ENCODE data around the gene RGS1.

RGS1 gene

DNA sequence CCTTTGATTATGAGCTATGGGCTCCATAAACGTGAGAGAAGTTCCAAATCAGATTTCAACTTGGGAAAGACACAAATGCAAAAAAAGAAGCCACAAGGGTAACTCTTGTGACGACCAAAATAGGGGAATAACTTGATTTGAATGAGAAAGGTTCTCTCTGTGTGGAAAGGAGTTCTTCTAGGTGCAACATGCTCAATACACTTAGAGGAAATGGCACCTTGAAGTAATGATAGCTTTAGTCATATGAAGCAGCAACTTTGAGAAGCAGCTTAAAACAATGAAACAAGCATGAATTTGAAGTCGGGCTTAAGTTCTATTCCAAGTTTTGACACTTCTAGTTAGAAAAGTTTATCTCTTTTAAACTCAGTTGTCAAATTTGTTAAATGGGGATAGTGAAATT is 21.8 kb upstream of the RGS1 start:
- TF ChIP-seq Cebpa-rat (IDR thresholded peaks at IDR 0.05): no peak
- Histone ChIP-seq H3K27me3 (no peaks in the 10 kb centered on the region), H3K9ac (no peak overlapping the region), H3K27ac (no peak overlapping the region), H4K20me1 (no peaks in the 10 kb centered on the region), H3K4me3 (no peak overlapping the region), H3K36me3 (no peaks in the 10 kb centered on the region), H3K4me1 (0 out of 2 replicates have a peak, but pooled peaks cover under 1% of the 10 kb centered on the region), H3K9me3 (no peaks in the 10 kb centered on the region), H3K4me2 (no peak overlapping the region)

DNA sequence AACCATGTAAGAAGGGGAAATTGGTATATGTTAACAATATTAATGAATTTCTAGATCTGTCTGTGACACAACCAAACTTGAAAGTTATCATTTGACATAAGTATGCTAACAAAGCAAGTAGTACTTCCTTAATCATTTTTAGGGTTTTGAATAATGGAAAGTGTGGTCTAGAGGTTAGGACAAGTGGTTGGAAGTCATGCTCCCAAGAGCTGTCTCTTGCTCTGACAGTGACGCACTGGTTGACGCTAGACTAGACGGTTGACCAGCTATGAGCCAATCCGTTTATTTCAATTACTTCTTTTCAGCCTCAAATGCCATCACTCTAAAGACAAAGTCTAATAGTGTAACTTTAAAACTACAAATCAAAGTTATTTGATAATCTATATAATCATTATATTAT is 20.7 kb upstream of the RGS1 start:
- Histone ChIP-seq H3K27me3 (no peaks in the 10 kb centered on the region), H3K27ac (no peak overlapping the region), H3K36me3 (no peaks in the 10 kb centered on the region), H3K4me1 (peaks cover 7% of the 10 kb centered on the region; the same call in 1 of the 2 replicates), H3K9ac (no peak overlapping the region), H3K4me3 (no peak overlapping the region), H3K4me2 (no peak overlapping the region), H4K20me1 (no peaks in the 10 kb centered on the region), H3K9me3 (no peaks in the 10 kb centered on the region)
- no peak for TF ChIP-seq Cebpa-rat (IDR thresholded peaks at IDR 0.05)

DNA sequence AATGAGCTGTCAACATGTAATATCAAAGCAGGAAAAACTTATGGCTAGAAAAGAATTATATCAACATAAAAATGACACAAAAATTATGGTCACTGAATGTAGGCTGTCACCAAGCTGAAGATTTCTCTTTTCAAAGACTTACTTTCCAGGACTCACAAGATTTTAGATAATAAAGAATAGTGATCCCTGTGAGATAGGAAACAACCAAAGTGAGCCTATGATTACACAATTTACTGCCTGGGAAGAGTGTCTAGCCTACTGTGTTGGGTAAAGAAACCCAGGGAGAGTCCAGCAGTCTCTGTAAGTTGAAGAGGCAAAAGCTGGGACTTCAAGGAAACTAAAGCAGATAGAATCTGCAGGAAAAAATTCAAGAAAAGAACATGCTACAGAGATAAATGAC is 20.2 kb upstream of the RGS1 start:
- Histone ChIP-seq H3K27ac (no peak overlapping the region), H3K4me2 (no peak overlapping the region), H4K20me1 (no peaks in the 10 kb centered on the region), H3K9me3 (no peaks in the 10 kb centered on the region), H3K4me1 (peaks cover 7% of the 10 kb centered on the region; the same call in 1 of the 2 replicates), H3K27me3 (no peaks in the 10 kb centered on the region), H3K36me3 (no peaks in the 10 kb centered on the region), H3K4me3 (no peak overlapping the region), H3K9ac (no peak overlapping the region)
- no peak for TF ChIP-seq Cebpa-rat (IDR thresholded peaks at IDR 0.05)

DNA sequence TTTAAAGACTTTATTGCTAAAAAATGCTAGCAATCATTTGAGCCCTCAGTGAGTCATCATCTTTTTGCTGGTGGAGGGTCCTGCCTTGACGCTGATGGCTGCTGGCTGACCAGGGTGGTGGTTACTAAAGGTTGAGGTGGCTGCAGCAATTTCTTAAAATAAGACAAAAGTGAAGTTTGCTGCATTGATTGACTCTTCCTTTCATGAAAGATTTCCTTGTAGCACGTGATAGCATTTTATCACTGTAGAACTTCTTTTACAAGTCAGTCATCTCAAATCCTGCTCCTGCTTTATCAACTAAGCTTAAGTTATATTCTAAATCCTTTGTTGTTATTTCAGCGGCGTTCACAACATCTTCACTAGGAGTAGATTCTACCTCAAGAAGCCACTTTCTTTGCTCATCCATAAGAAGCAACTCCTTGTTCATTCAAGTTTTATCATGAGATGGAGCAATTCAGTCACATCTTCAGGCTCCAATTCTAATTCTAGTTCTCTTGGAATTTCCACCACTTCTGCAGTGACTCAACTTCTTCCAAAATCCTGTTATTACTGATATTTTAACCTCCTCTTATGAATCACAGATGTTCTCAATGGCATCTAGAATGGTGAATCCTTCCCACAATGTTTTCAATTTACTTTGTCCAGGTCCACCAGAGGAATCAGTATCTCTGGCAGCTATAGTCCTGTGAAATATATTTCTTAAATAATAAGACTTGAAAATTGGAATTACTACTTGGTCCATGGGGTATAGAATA is 17.6 kb upstream of the RGS1 start:
- Histone ChIP-seq H3K27me3 (no peaks in the 10 kb centered on the region), H3K4me3 (no peak overlapping the region), H3K9me3 (no peaks in the 10 kb centered on the region), H4K20me1 (no peaks in the 10 kb centered on the region), H3K9ac (no peak overlapping the region), H3K36me3 (no peaks in the 10 kb centered on the region), H3K4me2 (no peak overlapping the region), H3K4me1 (peaks cover 7% of the 10 kb centered on the region; the same call in 1 of the 2 replicates), H3K27ac (no peak overlapping the region)
- TF ChIP-seq Cebpa-rat (IDR thresholded peaks at IDR 0.05): no peak

DNA sequence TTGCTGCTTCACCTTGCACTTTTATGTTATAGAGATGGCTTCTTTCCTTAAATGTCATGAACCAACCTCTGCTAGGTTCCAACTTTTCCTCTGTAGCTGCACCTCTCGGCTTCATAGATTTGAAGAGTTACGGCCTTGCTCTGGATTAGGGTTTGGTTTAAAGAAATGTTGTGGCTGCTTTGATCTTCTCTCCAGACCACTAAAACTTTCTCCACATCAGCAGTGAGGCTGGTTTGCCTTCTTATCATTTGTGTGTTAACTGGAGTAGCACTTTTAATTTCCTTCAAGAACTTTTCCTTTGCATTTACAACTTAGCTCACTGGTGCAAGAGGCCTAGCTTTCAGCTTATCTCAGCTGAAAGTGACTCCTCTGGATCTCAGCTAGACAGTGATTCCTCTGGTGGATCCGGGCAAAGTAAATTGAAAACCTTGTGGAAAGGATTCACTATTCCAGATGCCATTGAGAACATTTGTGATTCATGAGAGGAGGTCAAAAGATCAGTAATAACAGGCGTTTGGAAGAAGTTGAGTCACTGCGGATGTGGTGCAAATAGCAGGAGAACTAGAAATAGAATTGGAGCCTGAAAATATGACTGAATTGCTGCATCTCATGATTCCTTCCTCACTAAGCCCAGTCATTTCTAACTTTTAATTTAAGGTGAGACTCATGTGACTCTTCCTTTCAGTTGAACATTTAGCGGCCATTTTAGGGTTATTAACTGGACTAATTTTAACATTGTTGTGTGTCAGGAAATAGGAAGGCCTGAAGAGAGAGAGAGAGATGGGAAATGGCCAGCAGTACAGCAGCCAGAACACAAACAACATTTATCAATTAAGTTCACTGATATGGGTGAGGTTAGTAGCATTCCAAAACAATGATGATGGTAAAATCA is 16.2 kb upstream of the RGS1 start:
- no peak overlapping the region for H3K27ac ChIP-seq
- no peak overlapping the region for H3K4me3 ChIP-seq
- TF ChIP-seq Cebpa-rat (IDR thresholded peaks at IDR 0.05): no peak
- no peak overlapping the region for H3K4me2 ChIP-seq
- H3K9ac ChIP-seq: no peak overlapping the region
- H3K4me1 ChIP-seq: peaks cover 7% of the 10 kb centered on the region; the same call in 1 of the 2 replicates
- no peaks in the 10 kb centered on the region for H4K20me1 ChIP-seq
- H3K27me3 ChIP-seq: no peaks in the 10 kb centered on the region
- no peaks in the 10 kb centered on the region for H3K9me3 ChIP-seq
- H3K36me3 ChIP-seq: no peaks in the 10 kb centered on the region

DNA sequence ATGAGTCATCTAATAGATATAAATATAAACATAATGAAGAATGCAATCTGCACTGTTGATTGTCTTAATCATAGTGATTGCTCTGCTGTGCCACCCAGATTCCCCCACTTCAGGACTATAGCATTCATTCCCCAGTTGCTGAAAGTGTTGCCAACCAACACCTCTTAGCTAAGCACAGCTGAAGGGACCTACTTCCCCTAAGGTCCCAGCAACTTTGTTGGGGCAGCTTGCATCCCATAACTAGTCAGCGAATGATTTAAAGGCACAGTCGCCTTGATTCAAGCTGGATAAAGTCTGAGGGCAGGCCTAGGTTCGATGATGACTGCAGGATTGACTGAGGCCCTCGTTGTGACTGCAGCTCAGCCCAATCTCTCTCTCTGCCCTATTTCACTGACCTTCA is 14.3 kb upstream of the RGS1 start:
- Histone ChIP-seq H3K27ac (no peak overlapping the region), H3K4me3 (no peak overlapping the region), H3K36me3 (no peaks in the 10 kb centered on the region), H3K9me3 (no peaks in the 10 kb centered on the region), H3K9ac (no peak overlapping the region), H3K27me3 (no peaks in the 10 kb centered on the region), H3K4me1 (peaks cover 14% of the 10 kb centered on the region; the same call in 1 of the 2 replicates), H3K4me2 (no peak overlapping the region), H4K20me1 (no peaks in the 10 kb centered on the region)
- TF ChIP-seq Cebpa-rat (IDR thresholded peaks at IDR 0.05): no peak

DNA sequence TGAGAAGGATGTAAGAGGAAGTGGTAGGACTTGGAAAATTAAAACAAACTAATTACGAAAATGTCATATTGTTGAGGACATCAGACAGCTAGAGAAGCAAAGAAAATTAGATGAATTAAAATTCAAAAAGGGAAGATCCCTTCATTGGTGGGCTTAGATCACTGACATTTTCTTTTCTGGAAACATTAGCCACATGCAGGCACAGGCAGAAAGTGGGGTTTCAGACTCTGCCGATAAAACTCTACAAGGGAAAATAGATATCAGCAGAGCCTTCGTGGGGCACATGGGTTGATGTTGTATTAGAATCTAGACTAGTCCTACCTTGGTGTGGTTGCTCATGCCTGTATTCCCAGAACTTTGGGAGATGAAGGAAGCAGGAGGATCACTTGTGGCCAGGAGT is 12.4 kb upstream of the RGS1 start:
- no peak for TF ChIP-seq Cebpa-rat (IDR thresholded peaks at IDR 0.05)
- Histone ChIP-seq H3K4me1 (peaks cover 14% of the 10 kb centered on the region; the same call in 1 of the 2 replicates), H3K27me3 (no peaks in the 10 kb centered on the region), H3K9me3 (no peaks in the 10 kb centered on the region), H3K36me3 (no peaks in the 10 kb centered on the region), H3K4me2 (no peak overlapping the region), H3K9ac (no peak overlapping the region), H3K4me3 (no peak overlapping the region), H4K20me1 (no peaks in the 10 kb centered on the region), H3K27ac (no peak overlapping the region)

DNA sequence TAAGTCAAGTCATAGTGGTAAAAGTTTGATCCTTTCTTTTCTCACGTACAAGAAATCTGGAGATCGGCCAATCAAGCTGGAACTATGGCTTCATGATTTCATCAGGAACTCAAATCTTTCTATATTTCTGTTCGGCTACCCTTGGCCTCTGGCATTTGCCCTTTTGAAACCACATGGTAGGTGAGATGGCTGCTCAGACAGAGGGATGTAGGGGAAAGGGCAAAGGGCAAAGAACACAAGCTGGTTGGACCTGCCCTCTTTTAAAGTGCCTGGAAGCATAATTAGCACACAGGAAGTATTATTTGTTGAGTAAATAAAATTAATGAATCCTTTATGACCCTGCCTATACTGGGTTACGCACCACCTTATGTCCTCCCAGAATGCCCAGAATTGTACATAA is 11.5 kb upstream of the RGS1 start:
- TF ChIP-seq Cebpa-rat (IDR thresholded peaks at IDR 0.05): no peak
- H3K27me3 ChIP-seq: no peaks in the 10 kb centered on the region

DNA sequence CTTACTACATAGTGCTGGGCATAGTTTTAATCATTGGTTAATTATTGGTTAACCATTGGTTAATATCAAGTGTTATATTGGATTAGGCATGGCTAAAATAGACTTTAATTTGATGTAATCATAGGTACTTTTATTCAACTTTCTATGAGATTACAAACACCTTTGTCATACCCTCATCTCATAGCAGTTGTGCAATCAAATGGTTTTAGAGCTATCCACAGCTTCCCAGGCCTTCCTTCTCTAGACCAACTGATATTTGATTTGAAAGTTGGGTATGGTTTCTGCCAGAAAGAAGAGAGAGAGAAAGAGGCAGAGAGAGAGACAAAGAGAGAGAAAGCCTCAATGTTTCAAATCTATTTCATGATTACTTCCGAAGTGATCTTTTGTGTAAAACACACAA is 9.6 kb upstream of the RGS1 start:
- no peak overlapping the region for H3K9ac ChIP-seq
- no peak overlapping the region for H3K4me2 ChIP-seq
- no peak for TF ChIP-seq Cebpa-rat (IDR thresholded peaks at IDR 0.05)
- H4K20me1 ChIP-seq: no peaks in the 10 kb centered on the region
- no peaks in the 10 kb centered on the region for H3K36me3 ChIP-seq
- H3K27ac ChIP-seq: no peak overlapping the region
- H3K4me3 ChIP-seq: no peak overlapping the region
- no peaks in the 10 kb centered on the region for H3K27me3 ChIP-seq
- H3K4me1 ChIP-seq: peaks cover 7% of the 10 kb centered on the region; the same call in 1 of the 2 replicates
- H3K9me3 ChIP-seq: peaks cover 7% of the 10 kb centered on the region; the same call in 1 of the 2 replicates

More for the DNA sequence above, 11.5 kb upstream of the RGS1 start:
- Histone ChIP-seq H3K4me2 (no peak overlapping the region), H3K4me3 (no peak overlapping the region), H3K9ac (no peak overlapping the region), H3K4me1 (peaks cover 10% of the 10 kb centered on the region; the same call in 1 of the 2 replicates), H4K20me1 (no peaks in the 10 kb centered on the region), H3K36me3 (no peaks in the 10 kb centered on the region), H3K9me3 (no peaks in the 10 kb centered on the region), H3K27ac (no peak overlapping the region)

DNA sequence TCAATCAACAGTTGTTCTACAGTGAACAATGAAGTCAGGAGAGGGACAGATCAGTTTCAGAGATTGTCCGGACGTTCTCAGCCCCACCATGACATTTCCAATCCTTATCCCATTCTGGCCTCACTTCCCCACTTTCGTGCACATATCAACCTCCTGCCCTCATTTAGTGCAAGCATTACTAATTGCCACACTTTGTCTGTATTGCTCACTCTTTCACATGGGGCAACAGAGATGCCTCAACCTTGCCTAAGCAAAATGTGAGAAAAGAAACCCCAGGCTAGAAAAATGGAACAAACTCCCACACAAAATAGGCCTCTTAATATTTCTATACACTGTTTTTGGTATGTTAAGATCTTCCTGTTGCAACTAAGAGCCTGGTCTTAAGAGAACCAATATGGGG is 8.9 kb upstream of the RGS1 start:
- Histone ChIP-seq H3K27me3 (no peaks in the 10 kb centered on the region), H3K9ac (no peak overlapping the region), H3K36me3 (no peaks in the 10 kb centered on the region), H3K4me1 (peaks cover 7% of the 10 kb centered on the region; the same call in 1 of the 2 replicates), H3K9me3 (peaks cover 7% of the 10 kb centered on the region; the same call in 1 of the 2 replicates), H3K27ac (no peak overlapping the region), H3K4me3 (no peak overlapping the region), H3K4me2 (no peak overlapping the region), H4K20me1 (no peaks in the 10 kb centered on the region)
- no peak for TF ChIP-seq Cebpa-rat (IDR thresholded peaks at IDR 0.05)
